CD14-positive monocyte (primary cell): ENCODE measurements around the gene FNIP2. TPM values are rescaled to one million over a fixed set of nuclear protein-coding genes. Genes with fewer than 3 reads are reported as not detected.

Experiments
- DNase-seq, 3 donors: peaks; one replicate each; pipeline ENCODE4 v3.0.0-alpha.2; 2011 to 2022
- H2AFZ ChIP-seq: 2 replicates; pipeline ENCODE4 v1.6.0; 2012; ENCODE audit warnings: mild to moderate bottlenecking, low read depth, low read length, inconsistent platforms; ENCODE audit not compliant: insufficient read depth, poor library complexity, severe bottlenecking
- H3K27ac ChIP-seq, 2 donors: 1 replicate in 1 of 2; 2 replicates in 1 of 2; pipeline ENCODE4 v1.5.1; 2012 to 2013; ENCODE audit warnings: low read length in 2 of 2, control low read depth in 1 of 2, inconsistent platforms in 1 of 2, low read depth in 1 of 2, mild to moderate bottlenecking in 1 of 2
- H3K27me3 ChIP-seq, 2 donors: one replicate each; pipeline versions ENCODE4 v1.6.0 to v1.6.1; 2011 to 2013; ENCODE audit warnings: low read length in 2 of 2; ENCODE audit not compliant: control insufficient read depth in 2 of 2, insufficient read depth in 2 of 2
- H3K36me3 ChIP-seq, 2 donors: replicated peaks in 1 of 2; 1 replicate in 1 of 2; 2 replicates in 1 of 2; pipeline versions ENCODE4 v1.5.1 to v1.6.1; 2012 to 2013; ENCODE audit warnings: low read length in 2 of 2, control low read depth in 1 of 2, inconsistent platforms in 1 of 2, mild to moderate bottlenecking in 1 of 2; ENCODE audit not compliant: insufficient read depth in 2 of 2, control insufficient read depth in 1 of 2
- H3K4me1 ChIP-seq, 2 donors: 1 replicate in 1 of 2; 2 replicates in 1 of 2; pipeline versions ENCODE4 v1.5.1 to v1.6.1; 2012 to 2013; ENCODE audit warnings: low read length in 2 of 2, control low read depth in 1 of 2, inconsistent platforms in 1 of 2, mild to moderate bottlenecking in 1 of 2, moderate library complexity in 1 of 2; ENCODE audit not compliant: insufficient read depth in 2 of 2, control insufficient read depth in 1 of 2
- H3K4me2 ChIP-seq: replicated peaks from 2 replicates; pipeline ENCODE3; 2012; ENCODE audit warnings: low read length, moderate library complexity, mild to moderate bottlenecking; ENCODE audit not compliant: poor library complexity, severe bottlenecking; ENCODE audit errors: extremely low read depth
- H3K4me3 ChIP-seq, 3 experiments: fragments of 200-600 bp in 1 of 3; sonication (generic) in 1 of 3; replicated peaks in 1 of 3; 1 replicate in 2 of 3; 2 replicates in 1 of 3; pipeline ENCODE4 v1.5.1; 2011 to 2013; ENCODE audit warnings: low read length in 3 of 3, mild to moderate bottlenecking in 3 of 3, control low read depth in 2 of 3, low read depth in 2 of 3, inconsistent platforms in 1 of 3, moderate library complexity in 1 of 3
- H3K79me2 ChIP-seq: 2 replicates; pipeline ENCODE4 v1.6.0; 2012; ENCODE audit warnings: mild to moderate bottlenecking, control low read depth, inconsistent platforms, low read length, moderate library complexity; ENCODE audit not compliant: insufficient read depth
- H3K9ac ChIP-seq: 2 replicates; pipeline ENCODE4 v1.6.0; 2017; ENCODE audit warnings: low read length, mild to moderate bottlenecking; ENCODE audit not compliant: insufficient read depth, poor library complexity, severe bottlenecking
- H3K9me3 ChIP-seq, 2 donors: replicated peaks in 1 of 2; 1 replicate in 1 of 2; 2 replicates in 1 of 2; pipeline versions ENCODE4 v1.5.1 to v1.6.1; 2012 to 2013; ENCODE audit warnings: low read length in 2 of 2, control low read depth in 1 of 2; ENCODE audit not compliant: control insufficient read depth in 1 of 2, insufficient read depth in 1 of 2
- H4K20me1 ChIP-seq: 2 replicates; pipeline ENCODE4 v1.6.0; 2012; ENCODE audit warnings: mild to moderate bottlenecking, low read length, control low read depth, moderate library complexity; ENCODE audit not compliant: insufficient read depth
- H3K27ac Mint-ChIP-seq, 7 donors: one replicate each; pipeline ENCODE4 v1.8.0; 2020; ENCODE audit warnings: mild to moderate bottlenecking in 7 of 7, mixed read lengths in 7 of 7, moderate library complexity in 6 of 7, inconsistent platforms in 2 of 7
- H3K27me3 Mint-ChIP-seq, 3 donors: one replicate each; pipeline ENCODE4 v1.8.0; 2021 to 2022; ENCODE audit warnings: low read depth in 3 of 3, mild to moderate bottlenecking in 3 of 3, mixed read lengths in 3 of 3, moderate library complexity in 3 of 3, inconsistent platforms in 1 of 3
- H3K36me3 Mint-ChIP-seq, 2 donors: one replicate each; pipeline ENCODE4 v1.8.0; 2020; ENCODE audit warnings: mixed read lengths in 2 of 2, inconsistent platforms in 1 of 2, mild to moderate bottlenecking in 1 of 2
- H3K4me1 Mint-ChIP-seq: one replicate; pipeline ENCODE4 v1.8.0; 2020; ENCODE audit warnings: mild to moderate bottlenecking, mixed read lengths
- H3K4me3 Mint-ChIP-seq, 2 donors: one replicate each; pipeline ENCODE4 v1.8.0; 2020; ENCODE audit warnings: mild to moderate bottlenecking in 2 of 2, mixed read lengths in 2 of 2, moderate library complexity in 1 of 2
- H3K9me3 Mint-ChIP-seq, 7 donors: one replicate each; pipeline ENCODE4 v1.8.0; 2020 to 2022; ENCODE audit warnings: mixed read lengths in 7 of 7, mild to moderate bottlenecking in 6 of 7, moderate library complexity in 6 of 7, inconsistent platforms in 2 of 7
- CTCF ChIP-seq: fragments of 200-600 bp; IDR thresholded peaks from one replicate; pipeline ENCODE4 v1.8.0; 2022; ENCODE audit warnings: antibody characterized with exemption, mild to moderate bottlenecking
- WGBS: methylation state at CpG from one replicate; pipeline ENCODE4 v1.1.5; 2013; ENCODE audit warnings: missing lambda C conversion rate; ENCODE audit not compliant: insufficient coverage; 5-methylcytosine and 5-hydroxymethylcytosine counted together
- intact Hi-C, 2 donors: fragments of 100-400 bp; cut with micrococcal nuclease; formaldehyde crosslinking; loops; one replicate each; pipeline versions ENCODE4 v1.15.0 to v1.15.1; 2023
- polyA plus RNA-seq, 3 donors: library from polyadenylated mRNA; depleted of rRNA in 1 of 3; unstranded in 2 of 3; stranded (reverse) in 1 of 3; fragments of 300-500 nt in 2 of 3; fragments of >200 nt in 1 of 3; fragmentation: Illumina TruSeq in 2 of 3; gene quantifications; 1 replicate in 2 of 3; 2 replicates in 1 of 3; pipeline ENCODE4 v1.2.3, GENCODE V29; 2012 to 2021

Gene FNIP2
- polyA plus RNA-seq, 3 donors, result 3.5 to 7.7 (median 5.7) TPM

- no peaks in the 10 kb centered on the region for H3K4me1 ChIP-seq
- no peaks in the 10 kb centered on the region for H3K9me3 ChIP-seq
- H2AFZ ChIP-seq, result no peak overlapping the region
- no peak for TF ChIP-seq CTCF
- no peak for DNase-seq
- no peaks in the 10 kb centered on the region for H3K79me2 ChIP-seq
- peaks cover 0 to 2% (median 0%) of the 10 kb centered on the region in 7 donors for H3K9me3 Mint-ChIP-seq
- WGBS, result 20% methylated on average over 1 of the region's 3 CpGs
- intact Hi-C loops, result no loop called here
- H3K4me3 Mint-ChIP-seq, result no peak overlapping the region
- no peak overlapping the region for H3K9ac ChIP-seq
- H3K4me3 ChIP-seq, result no peak overlapping the region
- H3K4me2 ChIP-seq, result no peak overlapping the region
- no peaks in the 10 kb centered on the region for H3K27me3 ChIP-seq
- peak overlapping the region in 1 of 2 donors; percentile 2 for H3K27ac ChIP-seq
- peaks cover 0 to 1% (median 0%) of the 10 kb centered on the region in 3 donors for H3K27me3 Mint-ChIP-seq
- no peaks in the 10 kb centered on the region for H4K20me1 ChIP-seq
- H3K36me3 Mint-ChIP-seq, result peaks cover 51 to 57% of the 10 kb centered on the region in 2 donors
- H3K4me1 Mint-ChIP-seq, result peaks cover 2% of the 10 kb centered on the region
- no peak overlapping the region for H3K27ac Mint-ChIP-seq
- H3K36me3 ChIP-seq, result peaks cover 16 to 54% of the 10 kb centered on the region in 2 donors
These were observed 137.2 kb downstream of the FNIP2 start for GRCh38 chr4:158906073-158906472.

- TF ChIP-seq CTCF, result no peak
- peaks cover 6% of the 10 kb centered on the region for H3K4me1 Mint-ChIP-seq
- Histone ChIP-seq H4K20me1 (no peaks in the 10 kb centered on the region), H3K9ac (no peak overlapping the region), H3K9me3 (no peaks in the 10 kb centered on the region), H3K79me2 (no peaks in the 10 kb centered on the region), H3K27me3 (no peaks in the 10 kb centered on the region), H3K4me2 (no peak overlapping the region), H2AFZ (no peak overlapping the region), H3K36me3 (no peaks in the 10 kb centered on the region), H3K4me1 (peaks cover 0 to 6% of the 10 kb centered on the region in 2 donors), H3K27ac (no peak overlapping the region), H3K4me3 (no peak overlapping the region)
- peaks cover 0 to 3% (median 0%) of the 10 kb centered on the region in 7 donors for H3K9me3 Mint-ChIP-seq
- intact Hi-C loops, result no loop called here
- H3K4me3 Mint-ChIP-seq, result no peak overlapping the region
- no CpG with 5 or more reads among the region's 2 CpGs for WGBS
- no peak for DNase-seq
- H3K27me3 Mint-ChIP-seq, result no peaks in the 10 kb centered on the region
- H3K27ac Mint-ChIP-seq, result no peak overlapping the region
- peaks cover 10 to 14% of the 10 kb centered on the region in 2 donors for H3K36me3 Mint-ChIP-seq
These were observed 143.6 kb downstream of the FNIP2 start for GRCh38 chr4:158912390-158912789.
